Duodenal mucosa (tissue), 2 donors: ENCODE data around the gene RCC1.
A peak's percentile ranks its signal among the peaks of the same experiment; 100 is the strongest.
"Not testable (repeated sequence)": the region's sequence is repeated elsewhere in the genome, so short reads cannot be mapped to it uniquely, and the experiment has no call there.

ENCODE experiments used
- H3K27ac ChIP-seq: one replicate; pipeline ENCODE4 v1.7.0; 2013; ENCODE audit warnings: low read depth, low read length
- H3K27me3 ChIP-seq, 2 donors: one replicate each; pipeline ENCODE4 v1.7.0; 2013; ENCODE audit warnings: low read length in 2 of 2, control low read depth in 1 of 2; ENCODE audit not compliant: insufficient read depth in 2 of 2, control insufficient read depth in 1 of 2
- H3K36me3 ChIP-seq, 2 donors: one replicate each; pipeline ENCODE4 v1.7.0; 2013; ENCODE audit warnings: low read length in 2 of 2, control low read depth in 1 of 2; ENCODE audit not compliant: insufficient read depth in 2 of 2, control insufficient read depth in 1 of 2
- H3K4me1 ChIP-seq, 2 donors: one replicate each; pipeline ENCODE4 v1.7.0; 2013; ENCODE audit warnings: low read length in 2 of 2, control low read depth in 1 of 2; ENCODE audit not compliant: insufficient read depth in 2 of 2, control insufficient read depth in 1 of 2
- H3K4me3 ChIP-seq, 2 donors: one replicate each; pipeline ENCODE4 v1.7.0; 2013; ENCODE audit warnings: low read length in 2 of 2, low read depth in 1 of 2
- H3K9ac ChIP-seq, 2 donors: one replicate each; pipeline ENCODE4 v1.7.0; 2013; ENCODE audit warnings: low read length in 2 of 2, low read depth in 1 of 2
- H3K9me3 ChIP-seq, 2 donors: one replicate each; pipeline ENCODE4 v1.7.0; 2013; ENCODE audit warnings: low read length in 2 of 2, control low read depth in 1 of 2; ENCODE audit not compliant: control insufficient read depth in 1 of 2

RCC1 gene

DNA sequence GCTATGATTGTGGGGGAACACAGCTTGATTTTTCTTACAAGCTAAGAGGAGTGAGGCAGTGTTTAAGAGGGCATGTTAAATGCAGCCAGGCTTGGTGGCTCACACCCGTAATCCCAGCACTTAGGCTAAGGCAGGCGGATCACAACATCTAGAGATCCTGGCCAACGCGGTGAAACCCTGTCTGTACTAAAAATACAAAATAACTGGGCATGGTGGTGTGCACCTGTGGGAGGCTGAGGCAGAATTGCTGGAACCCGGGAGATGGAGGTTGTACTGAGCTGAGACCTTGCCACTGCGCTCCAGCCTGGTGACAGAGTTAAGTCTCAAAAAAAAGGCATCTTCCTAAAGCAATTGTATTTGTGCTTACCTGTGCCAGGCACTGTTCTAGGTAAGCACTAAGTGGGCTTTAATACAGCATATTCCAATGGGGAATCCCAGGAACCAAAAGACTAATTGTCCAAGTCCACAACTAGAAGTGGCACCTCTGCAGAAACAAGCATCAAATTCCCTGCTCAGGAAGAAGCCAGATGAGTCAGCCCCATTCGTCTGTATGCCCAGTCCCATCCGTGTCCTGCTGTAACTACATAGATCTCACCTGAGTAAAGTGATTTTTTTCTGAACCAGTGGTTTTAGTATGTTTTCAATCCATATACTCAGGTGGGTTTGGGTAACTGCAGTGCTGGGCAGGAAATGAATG, 4.6 kb downstream of the RCC1 start:
- peak overlapping the region; percentile 6 to 87 for H3K4me3 ChIP-seq
- no peak overlapping the region for H3K27ac ChIP-seq
- H3K27me3 ChIP-seq: no peaks in the 10 kb centered on the region
- H3K9me3 ChIP-seq: no peaks in the 10 kb centered on the region
- peaks cover 17 to 42% of the 10 kb centered on the region in 2 donors for H3K4me1 ChIP-seq
- H3K9ac ChIP-seq: peak overlapping the region; percentile 52 to 83
- peaks cover 38 to 61% of the 10 kb centered on the region in 2 donors for H3K36me3 ChIP-seq

DNA sequence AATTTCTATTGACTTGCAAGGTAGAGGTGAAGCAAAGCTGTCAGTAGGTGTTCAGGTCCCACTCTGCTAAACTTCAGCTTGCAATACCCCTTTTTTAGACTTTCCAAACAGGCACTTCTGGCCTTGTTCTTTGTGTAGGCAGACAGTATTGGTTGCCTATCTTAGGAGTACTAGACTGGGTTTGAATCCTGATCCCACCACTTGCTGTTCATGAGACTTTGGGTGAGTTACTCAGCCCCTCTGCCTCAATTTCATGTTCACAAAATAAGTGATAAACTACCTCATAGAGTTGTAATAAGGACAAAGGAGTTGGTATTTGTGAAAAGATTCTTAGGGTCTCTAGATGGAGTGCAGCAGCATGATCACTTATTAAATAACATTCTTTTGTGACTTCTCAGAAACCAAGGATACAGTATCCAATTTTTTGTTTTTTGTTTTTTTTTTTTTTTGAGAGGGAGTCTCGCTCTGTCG, 5.2 kb downstream of the RCC1 start:
- Histone ChIP-seq H3K4me1 (peaks cover 17 to 42% of the 10 kb centered on the region in 2 donors), H3K4me3 (no peak overlapping the region), H3K9me3 (no peaks in the 10 kb centered on the region), H3K27me3 (no peaks in the 10 kb centered on the region), H3K9ac (no peak overlapping the region), H3K36me3 (peaks cover 38 to 61% of the 10 kb centered on the region in 2 donors), H3K27ac (no peak overlapping the region)

DNA sequence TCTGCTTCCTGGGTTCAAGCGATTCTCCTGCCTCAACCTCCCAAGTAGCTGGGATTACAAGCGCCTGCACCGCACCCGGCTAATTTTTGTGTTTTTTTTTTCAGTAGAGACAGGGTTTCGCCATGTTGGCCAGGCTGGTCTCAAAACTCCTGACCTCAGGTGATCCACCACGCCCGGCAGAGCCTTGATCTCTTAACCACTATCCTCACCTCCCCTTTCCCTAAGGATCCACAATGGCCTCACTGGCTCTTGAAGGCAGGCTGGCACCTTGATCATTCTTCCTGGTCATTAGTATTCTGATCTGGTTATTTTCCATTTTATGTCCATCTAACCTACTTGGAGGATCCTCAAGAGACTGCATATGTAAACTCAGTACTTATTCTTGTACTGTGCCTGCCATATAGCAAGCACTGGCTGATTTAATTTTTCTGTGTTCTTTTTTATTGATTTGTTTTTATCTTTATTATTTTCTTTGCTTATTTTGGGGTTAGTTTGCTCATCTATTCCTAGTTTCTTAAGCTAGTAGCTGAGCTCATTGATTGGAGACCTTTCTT, 6.3 kb downstream of the RCC1 start:
- Histone ChIP-seq H3K4me1 (peaks cover 17 to 36% of the 10 kb centered on the region in 2 donors), H3K9ac (no peak overlapping the region), H3K4me3 (no peak overlapping the region), H3K27ac (no peak overlapping the region), H3K27me3 (no peaks in the 10 kb centered on the region), H3K9me3 (no peaks in the 10 kb centered on the region), H3K36me3 (peaks cover 35 to 59% of the 10 kb centered on the region in 2 donors)

DNA sequence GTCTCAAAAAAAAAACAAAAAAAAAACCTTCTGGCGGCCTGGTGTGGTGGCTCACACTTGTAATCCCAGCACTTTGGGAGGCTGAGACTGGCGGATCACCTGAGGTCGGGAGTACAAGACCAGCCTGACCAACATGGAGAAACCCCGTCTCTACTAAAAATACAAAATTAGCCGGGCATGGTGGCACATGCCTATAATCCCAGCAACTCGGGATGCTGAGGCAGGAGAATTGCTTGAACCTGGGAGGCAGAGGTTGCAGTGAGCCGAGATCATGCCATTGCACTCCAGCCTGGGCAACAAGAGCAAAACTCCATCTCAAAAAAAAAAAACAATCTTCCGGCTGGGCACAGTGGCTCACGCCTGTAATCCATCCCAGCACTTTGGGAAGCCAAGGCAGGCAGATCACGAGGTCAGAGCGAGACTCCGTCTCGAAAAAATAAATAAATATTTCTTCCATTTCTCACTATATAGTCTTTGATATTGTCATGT, 8.6 kb downstream of the RCC1 start:
- not testable (repeated sequence) for H3K9me3 ChIP-seq, H3K27me3 ChIP-seq, H3K27ac ChIP-seq, H3K9ac ChIP-seq, H3K4me3 ChIP-seq
- H3K4me1 ChIP-seq: peaks cover 15 to 27% of the 10 kb centered on the region in 2 donors
- H3K36me3 ChIP-seq: peaks cover 17 to 39% of the 10 kb centered on the region in 2 donors

DNA sequence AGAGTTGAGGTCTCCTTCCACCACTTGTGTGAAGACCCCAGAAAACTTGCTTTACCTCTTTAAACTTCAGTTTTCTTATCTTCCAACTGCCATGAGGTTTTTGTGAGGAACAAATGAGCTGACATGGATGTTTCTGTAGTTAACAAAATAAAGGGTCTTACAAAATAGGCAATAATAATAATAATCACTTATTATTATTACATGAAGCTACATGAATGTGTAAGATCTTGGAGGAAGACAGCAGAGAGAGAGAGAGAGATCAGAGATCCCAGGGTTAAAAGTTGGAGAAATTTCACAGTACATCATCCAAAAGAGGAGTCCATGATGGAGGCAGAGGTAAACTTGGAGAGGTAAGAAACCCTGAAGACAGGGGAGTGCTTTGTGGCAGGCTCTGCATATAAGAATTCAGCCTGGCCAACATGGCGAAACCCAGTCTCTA, 10.7 kb downstream of the RCC1 start:
- Histone ChIP-seq H3K4me3 (no peak overlapping the region), H3K27ac (no peak overlapping the region), H3K9ac (no peak overlapping the region), H3K4me1 (peaks cover 15% of the 10 kb centered on the region in 2 donors), H3K27me3 (no peaks in the 10 kb centered on the region), H3K36me3 (peaks cover 0 to 20% of the 10 kb centered on the region in 2 donors), H3K9me3 (no peaks in the 10 kb centered on the region)

DNA sequence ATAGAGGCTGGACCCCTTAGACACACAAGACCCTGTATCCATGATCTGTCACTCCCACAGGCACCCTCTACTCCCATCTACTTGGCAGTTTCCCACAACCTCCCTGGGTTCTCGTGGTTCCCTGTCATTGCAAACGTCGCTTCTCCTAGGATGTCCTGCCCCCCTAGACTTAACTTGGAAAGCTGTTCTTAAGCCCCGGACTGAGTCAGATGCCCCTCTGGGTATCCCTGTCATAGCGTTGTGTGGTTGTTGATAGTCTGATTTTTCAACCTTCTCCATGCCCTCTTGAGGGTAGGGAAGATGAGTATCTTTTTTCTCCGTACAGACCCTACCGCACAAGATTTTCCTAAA, 11.8 kb downstream of the RCC1 start:
- H3K27ac ChIP-seq: no peak overlapping the region
- H3K9ac ChIP-seq: peak overlapping the region; percentile 30 to 80
- peak overlapping the region; percentile 69 to 80 for H3K4me3 ChIP-seq
- no peaks in the 10 kb centered on the region for H3K27me3 ChIP-seq
- H3K4me1 ChIP-seq: peaks cover 15% of the 10 kb centered on the region in 2 donors
- peaks cover 0 to 12% of the 10 kb centered on the region in 2 donors for H3K36me3 ChIP-seq
- H3K9me3 ChIP-seq: no peaks in the 10 kb centered on the region

DNA sequence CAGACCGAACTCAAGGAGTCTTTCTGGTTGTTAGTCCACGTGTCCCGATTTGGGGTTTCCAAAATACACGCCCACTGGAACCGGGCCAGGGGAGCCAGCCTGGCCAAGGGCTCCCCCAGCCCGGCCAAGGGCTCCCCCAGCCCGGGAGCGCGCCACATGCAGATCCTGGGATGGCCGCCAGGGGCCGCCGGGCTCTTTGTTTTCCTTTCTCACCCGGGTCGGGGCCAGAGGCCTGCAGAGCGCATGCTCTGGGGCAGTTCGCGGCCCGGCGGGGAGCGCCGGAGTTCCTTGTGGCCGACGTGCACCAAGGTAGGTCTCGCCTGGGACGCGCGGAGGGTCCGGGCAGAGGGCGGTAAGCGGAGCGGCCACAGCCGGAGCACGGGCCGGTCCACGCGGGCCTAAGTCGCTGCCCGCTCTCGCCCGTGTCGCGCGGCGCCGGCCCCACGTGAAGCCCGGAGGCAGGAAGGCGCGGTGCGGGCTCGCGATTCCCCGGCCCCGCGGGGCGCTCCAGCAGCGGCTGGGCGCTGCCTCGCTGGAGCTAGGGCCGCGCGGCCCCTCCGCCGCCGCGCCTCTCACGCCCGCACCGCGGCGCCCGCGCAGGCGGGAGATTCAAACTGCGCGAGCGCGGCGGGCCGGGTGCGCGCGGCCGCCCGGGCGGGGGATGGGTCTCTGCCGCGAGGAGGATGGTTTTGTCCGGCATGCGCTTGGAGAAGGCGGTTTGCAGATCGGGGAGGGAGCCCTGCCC, 12.3 kb downstream of the RCC1 start:
- peaks cover 15% of the 10 kb centered on the region in 2 donors for H3K4me1 ChIP-seq
- no peaks in the 10 kb centered on the region for H3K27me3 ChIP-seq
- H3K4me3 ChIP-seq: peak overlapping the region; percentile 69 to 80
- H3K27ac ChIP-seq: peak overlapping the region; percentile 69
- H3K9me3 ChIP-seq: no peaks in the 10 kb centered on the region
- peaks cover 0 to 10% of the 10 kb centered on the region in 2 donors for H3K36me3 ChIP-seq
- H3K9ac ChIP-seq: peak overlapping the region; percentile 30 to 80

DNA sequence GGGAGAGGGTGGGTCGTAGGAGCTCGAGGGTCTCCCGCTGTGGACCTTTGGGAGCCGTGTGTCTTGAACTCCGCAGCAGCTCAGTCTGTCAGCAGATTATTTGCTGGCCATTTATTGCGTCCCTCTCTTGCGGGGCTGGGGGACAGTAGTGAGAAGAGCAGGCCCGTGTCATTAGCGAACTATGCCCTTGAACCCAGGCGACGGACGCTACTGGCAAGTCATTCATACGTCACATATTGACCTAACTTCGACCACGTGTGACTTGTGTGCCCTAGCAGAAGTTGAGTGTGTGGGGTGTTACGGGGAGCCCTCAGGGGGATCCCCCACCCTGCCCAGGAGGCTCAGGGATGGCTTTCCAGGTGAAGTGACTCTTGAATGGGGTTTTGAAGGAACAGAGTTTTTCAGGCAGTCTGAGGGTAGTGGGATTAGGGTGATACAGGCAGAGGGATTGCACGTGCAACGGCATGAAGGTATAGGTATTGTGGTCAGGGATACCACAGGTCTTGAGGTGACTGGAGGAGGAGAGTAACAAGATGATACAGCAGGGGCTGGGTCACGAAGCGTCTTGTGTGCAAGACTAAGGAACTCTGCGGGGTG, 13.0 kb downstream of the RCC1 start:
- Histone ChIP-seq H3K27ac (no peak overlapping the region), H3K9me3 (no peaks in the 10 kb centered on the region), H3K9ac (peak overlapping the region; percentile 26 to 43), H3K4me3 (peak overlapping the region; percentile 69 to 80), H3K36me3 (peaks cover 0 to 3% of the 10 kb centered on the region in 2 donors), H3K27me3 (no peaks in the 10 kb centered on the region), H3K4me1 (peaks cover 15% of the 10 kb centered on the region in 2 donors)

DNA sequence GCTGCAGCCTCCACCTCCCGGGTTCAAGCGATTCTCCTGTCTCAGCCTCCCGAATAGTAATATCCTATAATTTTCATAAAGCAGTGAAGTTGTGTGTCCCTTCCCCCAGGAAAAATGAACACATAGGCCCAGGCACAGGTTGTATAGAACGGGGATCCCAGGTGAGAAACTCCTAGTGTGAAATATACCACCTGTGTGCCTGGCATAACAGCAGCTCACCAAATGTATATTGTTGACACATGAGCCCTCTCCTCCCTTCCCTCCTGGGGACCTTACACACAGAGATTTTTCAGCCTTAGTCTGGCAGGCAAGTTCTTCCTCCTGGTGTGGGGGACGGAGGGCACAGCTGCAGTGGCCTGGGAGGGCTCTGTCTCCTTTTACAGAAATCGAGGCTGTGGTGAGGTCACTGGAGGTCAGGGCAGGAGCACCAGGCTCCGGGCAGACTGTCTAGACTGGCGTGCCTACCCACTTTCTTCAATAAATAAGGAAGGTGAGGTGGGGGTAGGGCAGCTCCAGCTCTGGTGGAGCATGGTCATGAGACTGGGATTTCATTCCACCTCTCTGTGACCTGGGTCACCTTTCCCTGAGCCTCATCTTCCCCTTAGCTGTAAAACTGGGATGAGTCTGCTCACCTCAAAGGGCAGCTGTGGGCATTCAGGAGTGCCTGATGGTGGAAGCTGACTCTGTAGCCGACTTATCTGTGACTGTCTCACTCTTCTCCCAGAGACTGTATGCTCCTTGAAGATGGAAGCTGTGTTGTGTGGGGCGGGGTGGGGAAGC, 14.3 kb downstream of the RCC1 start:
- Histone ChIP-seq H3K9ac (no peak overlapping the region), H3K27ac (no peak overlapping the region), H3K4me3 (no peak overlapping the region), H3K9me3 (no peaks in the 10 kb centered on the region), H3K4me1 (peaks cover 15% of the 10 kb centered on the region in 2 donors), H3K27me3 (no peaks in the 10 kb centered on the region), H3K36me3 (no peaks in the 10 kb centered on the region)
